Uterus (tissue), 2 donors: Measurements from ENCODE around the gene ELL2.

Experiments
- POLR2A ChIP-seq, 2 donors: fragments of 450-650 bp; IDR thresholded peaks; one replicate each; pipeline ENCODE4 v1.6.1; 2016; ENCODE audit warnings: antibody characterized with exemption in 2 of 2, mild to moderate bottlenecking in 1 of 2, moderate library complexity in 1 of 2
- TF ChIP-seq, protein P1 (sequence below), 4 experiments: fragments of 200-600 bp in 2 of 4; fragments of 450-650 bp in 2 of 4; sonication (generic) in 2 of 4; IDR thresholded peaks; one replicate each; pipeline ENCODE4 v1.5.1; 2016 to 2019; ENCODE audit warnings: antibody characterized with exemption in 4 of 4, mild to moderate bottlenecking in 2 of 4, moderate library complexity in 1 of 4

DNA sequence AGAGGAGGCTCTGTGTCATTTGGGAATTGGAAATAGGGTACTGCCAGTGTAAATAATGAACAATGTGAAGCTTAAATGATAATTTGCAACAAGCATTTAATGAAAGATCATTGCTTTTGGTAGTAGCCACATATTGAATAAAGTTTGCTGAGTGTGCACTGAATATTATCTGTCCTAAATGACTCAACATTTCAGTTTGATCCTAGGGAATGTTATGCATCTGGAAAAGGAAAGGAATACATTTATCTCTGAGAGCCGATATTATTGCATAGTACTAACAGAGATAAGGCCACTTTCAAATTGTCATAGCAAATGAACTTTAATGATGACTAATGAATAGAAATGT lies 8.7 kb upstream of the ELL2 start:
- no peak for TF ChIP-seq POLR2A (IDR thresholded peaks at IDR 0.05)
- TF ChIP-seq, protein P1, sequence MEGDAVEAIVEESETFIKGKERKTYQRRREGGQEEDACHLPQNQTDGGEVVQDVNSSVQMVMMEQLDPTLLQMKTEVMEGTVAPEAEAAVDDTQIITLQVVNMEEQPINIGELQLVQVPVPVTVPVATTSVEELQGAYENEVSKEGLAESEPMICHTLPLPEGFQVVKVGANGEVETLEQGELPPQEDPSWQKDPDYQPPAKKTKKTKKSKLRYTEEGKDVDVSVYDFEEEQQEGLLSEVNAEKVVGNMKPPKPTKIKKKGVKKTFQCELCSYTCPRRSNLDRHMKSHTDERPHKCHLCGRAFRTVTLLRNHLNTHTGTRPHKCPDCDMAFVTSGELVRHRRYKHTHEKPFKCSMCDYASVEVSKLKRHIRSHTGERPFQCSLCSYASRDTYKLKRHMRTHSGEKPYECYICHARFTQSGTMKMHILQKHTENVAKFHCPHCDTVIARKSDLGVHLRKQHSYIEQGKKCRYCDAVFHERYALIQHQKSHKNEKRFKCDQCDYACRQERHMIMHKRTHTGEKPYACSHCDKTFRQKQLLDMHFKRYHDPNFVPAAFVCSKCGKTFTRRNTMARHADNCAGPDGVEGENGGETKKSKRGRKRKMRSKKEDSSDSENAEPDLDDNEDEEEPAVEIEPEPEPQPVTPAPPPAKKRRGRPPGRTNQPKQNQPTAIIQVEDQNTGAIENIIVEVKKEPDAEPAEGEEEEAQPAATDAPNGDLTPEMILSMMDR (IDR thresholded peaks at IDR 0.05), result no peak
